Panc1 (cell line): ENCODE results near the gene UBR3. TPM values are rescaled to one million over a fixed set of nuclear protein-coding genes. Genes with fewer than 3 reads are reported as not detected.

ENCODE experiments used
- ATAC-seq: fragments of 200-7000 bp; cut with Tn5 transposase; 2 replicates; pipeline ENCODE4 v1.9.1; 2020; ENCODE audit warnings: mild to moderate bottlenecking, moderate library complexity
- Bru-seq: library from RNA; stranded (reverse); fragments of 400-500 nt; gene quantifications from one replicate; lab custom pipeline; 2021; lab: Mats Ljungman, UMichigan
- BruChase-seq, 2 experiments: library from RNA; stranded (reverse); fragments of 400-500 nt; gene quantifications; one replicate each; lab custom pipeline; 2021; lab: Mats Ljungman, UMichigan
- BruUV-seq: library from RNA; stranded (reverse); fragments of 400-500 nt; replicated peaks from 2 replicates; lab custom pipeline; 2021; lab: Mats Ljungman, UMichigan
- CTCF ChIA-PET: fragments of 300-600 bp; sonication (Branson Sonifier 250); formaldehyde crosslinking; loops from one replicate; lab custom pipeline; 2022; ENCODE audit warnings: antibody characterized with exemption; lab: Charles Lee
- POLR2A ChIA-PET: fragments of 300-600 bp; sonication (Branson Sonifier 250); formaldehyde crosslinking; loops from one replicate; lab custom pipeline; 2022; ENCODE audit warnings: antibody characterized with exemption; lab: Charles Lee
- DNase-seq: peaks from one replicate; pipeline ENCODE4 v3.0.0-alpha.2; 2010; ENCODE audit warnings: low read depth, low spot score
- H3K27ac ChIP-seq: 2 replicates; pipeline ENCODE4 v1.5.1; 2011; ENCODE audit warnings: mild to moderate bottlenecking, low read length, inconsistent platforms
- H3K27me3 ChIP-seq: fragments of 200-500 bp; sonication (Bioruptor generic); 2 replicates; pipeline ENCODE4 v1.6.0; 2014; ENCODE audit warnings: low read length, inconsistent platforms; ENCODE audit not compliant: control insufficient read depth, insufficient read depth
- H3K36me3 ChIP-seq: fragments of 200-500 bp; sonication (Bioruptor generic); 2 replicates; pipeline ENCODE4 v1.5.1; 2014; ENCODE audit warnings: inconsistent platforms, mild to moderate bottlenecking, low read length, moderate library complexity; ENCODE audit not compliant: control insufficient read depth, insufficient read depth
- H3K4me1 ChIP-seq: 2 replicates; pipeline ENCODE4 v1.5.1; 2011; ENCODE audit warnings: inconsistent platforms, mild to moderate bottlenecking, low read length, moderate library complexity; ENCODE audit not compliant: control insufficient read depth, insufficient read depth
- H3K4me3 ChIP-seq, 2 experiments: 2 replicates each; pipeline ENCODE4 v1.5.1; 2011 to 2012; ENCODE audit warnings: low read depth in 2 of 2, low read length in 2 of 2, mild to moderate bottlenecking in 2 of 2, inconsistent platforms in 1 of 2, moderate library complexity in 1 of 2
- H3K9me3 ChIP-seq: fragments of 200-500 bp; sonication (Bioruptor generic); 2 replicates; pipeline ENCODE4 v1.5.1; 2014; ENCODE audit warnings: low read depth, mild to moderate bottlenecking, inconsistent platforms, low read length, moderate library complexity; ENCODE audit not compliant: control insufficient read depth, insufficient read depth
- POLR2AphosphoS5 ChIP-seq: IDR thresholded peaks from 2 replicates; pipeline ENCODE4 v1.6.1; 2012; ENCODE audit warnings: mild to moderate bottlenecking, low read depth, low read length, moderate library complexity
- SIN3A ChIP-seq: IDR thresholded peaks from 2 replicates; pipeline ENCODE4 v1.6.1; 2012; ENCODE audit warnings: low read depth, mild to moderate bottlenecking, low read length, moderate library complexity, borderline replicate concordance; ENCODE audit not compliant: insufficient read depth
- TCF7L2 ChIP-seq: IDR thresholded peaks from 2 replicates; pipeline ENCODE4 v1.6.1; 2011; ENCODE audit warnings: mild to moderate bottlenecking, low read depth, low read length, inconsistent platforms
- in situ Hi-C: cut with HindIII; loops from 2 replicates; pipeline ENCODE4 v1.10.0; 2016; ENCODE audit warnings: low sequenced_read_pairs, low pct_unique_long_range_greater_than_20kb
- intact Hi-C: fragments of 100-400 bp; cut with micrococcal nuclease; formaldehyde crosslinking; loops from one replicate; pipeline ENCODE4 v1.10.0; 2022; ENCODE audit not compliant: unreplicated experiment
- long read RNA-seq: library from polyadenylated mRNA; unstranded; transcript quantifications from one replicate; pipeline ENCODE4 v2.0.0, GENCODE V29; 2021; ENCODE audit not compliant: unreplicated experiment
- polyA plus RNA-seq: library from polyadenylated mRNA; unstranded; fragments of >200 nt; gene quantifications from one replicate; pipeline ENCODE4 v1.2.1, GENCODE V29; 2012; ENCODE audit warnings: missing spikeins; ENCODE audit not compliant: insufficient read length
- total RNA-seq: library from RNA; stranded (reverse); gene quantifications from one replicate; pipeline ENCODE4 v1.2.1, GENCODE V29; 2021; ENCODE audit not compliant: unreplicated experiment
- TF ChIP-seq, protein P1 (sequence below): fragments of 450-650 bp; IDR thresholded peaks from 2 replicates; pipeline ENCODE4 v1.5.1; 2017; ENCODE audit warnings: mild to moderate bottlenecking
- TF ChIP-seq, protein P2 (sequence below), 2 experiments: IDR thresholded peaks; 2 replicates each; pipeline ENCODE4 v1.6.1; 2011 to 2012; ENCODE audit warnings: low read depth in 2 of 2, control low read depth in 1 of 2, low read length in 1 of 2, mild to moderate bottlenecking in 1 of 2, moderate library complexity in 1 of 2; ENCODE audit not compliant: insufficient read depth in 1 of 2

Gene UBR3, protein sequence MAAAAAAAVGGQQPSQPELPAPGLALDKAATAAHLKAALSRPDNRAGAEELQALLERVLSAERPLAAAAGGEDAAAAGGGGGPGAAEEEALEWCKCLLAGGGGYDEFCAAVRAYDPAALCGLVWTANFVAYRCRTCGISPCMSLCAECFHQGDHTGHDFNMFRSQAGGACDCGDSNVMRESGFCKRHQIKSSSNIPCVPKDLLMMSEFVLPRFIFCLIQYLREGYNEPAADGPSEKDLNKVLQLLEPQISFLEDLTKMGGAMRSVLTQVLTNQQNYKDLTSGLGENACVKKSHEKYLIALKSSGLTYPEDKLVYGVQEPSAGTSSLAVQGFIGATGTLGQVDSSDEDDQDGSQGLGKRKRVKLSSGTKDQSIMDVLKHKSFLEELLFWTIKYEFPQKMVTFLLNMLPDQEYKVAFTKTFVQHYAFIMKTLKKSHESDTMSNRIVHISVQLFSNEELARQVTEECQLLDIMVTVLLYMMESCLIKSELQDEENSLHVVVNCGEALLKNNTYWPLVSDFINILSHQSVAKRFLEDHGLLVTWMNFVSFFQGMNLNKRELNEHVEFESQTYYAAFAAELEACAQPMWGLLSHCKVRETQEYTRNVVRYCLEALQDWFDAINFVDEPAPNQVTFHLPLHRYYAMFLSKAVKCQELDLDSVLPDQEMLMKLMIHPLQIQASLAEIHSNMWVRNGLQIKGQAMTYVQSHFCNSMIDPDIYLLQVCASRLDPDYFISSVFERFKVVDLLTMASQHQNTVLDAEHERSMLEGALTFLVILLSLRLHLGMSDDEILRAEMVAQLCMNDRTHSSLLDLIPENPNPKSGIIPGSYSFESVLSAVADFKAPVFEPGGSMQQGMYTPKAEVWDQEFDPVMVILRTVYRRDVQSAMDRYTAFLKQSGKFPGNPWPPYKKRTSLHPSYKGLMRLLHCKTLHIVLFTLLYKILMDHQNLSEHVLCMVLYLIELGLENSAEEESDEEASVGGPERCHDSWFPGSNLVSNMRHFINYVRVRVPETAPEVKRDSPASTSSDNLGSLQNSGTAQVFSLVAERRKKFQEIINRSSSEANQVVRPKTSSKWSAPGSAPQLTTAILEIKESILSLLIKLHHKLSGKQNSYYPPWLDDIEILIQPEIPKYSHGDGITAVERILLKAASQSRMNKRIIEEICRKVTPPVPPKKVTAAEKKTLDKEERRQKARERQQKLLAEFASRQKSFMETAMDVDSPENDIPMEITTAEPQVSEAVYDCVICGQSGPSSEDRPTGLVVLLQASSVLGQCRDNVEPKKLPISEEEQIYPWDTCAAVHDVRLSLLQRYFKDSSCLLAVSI (N-terminal part only)
- 27.9 TPM for total RNA-seq
- polyA plus RNA-seq, result 6.3 TPM
- percentile 80 among the genes with signal in this experiment for Bru-seq, nascent RNA
- BruChase-seq, experiment 1, labeled RNA remaining after a 2-hour chase, result percentile 72 among the genes with signal in this experiment
- percentile 75 among the genes with signal in this experiment for BruChase-seq, experiment 2, labeled RNA remaining after a 6-hour chase
- long read RNA-seq, full-length matches to known transcripts, result 7 of 26 reads
- long read RNA-seq, partial matches to known transcripts, result 14 of 26 reads
- long read RNA-seq, other reads (novel, unspliced or antisense), result 5 of 26 reads

DNA sequence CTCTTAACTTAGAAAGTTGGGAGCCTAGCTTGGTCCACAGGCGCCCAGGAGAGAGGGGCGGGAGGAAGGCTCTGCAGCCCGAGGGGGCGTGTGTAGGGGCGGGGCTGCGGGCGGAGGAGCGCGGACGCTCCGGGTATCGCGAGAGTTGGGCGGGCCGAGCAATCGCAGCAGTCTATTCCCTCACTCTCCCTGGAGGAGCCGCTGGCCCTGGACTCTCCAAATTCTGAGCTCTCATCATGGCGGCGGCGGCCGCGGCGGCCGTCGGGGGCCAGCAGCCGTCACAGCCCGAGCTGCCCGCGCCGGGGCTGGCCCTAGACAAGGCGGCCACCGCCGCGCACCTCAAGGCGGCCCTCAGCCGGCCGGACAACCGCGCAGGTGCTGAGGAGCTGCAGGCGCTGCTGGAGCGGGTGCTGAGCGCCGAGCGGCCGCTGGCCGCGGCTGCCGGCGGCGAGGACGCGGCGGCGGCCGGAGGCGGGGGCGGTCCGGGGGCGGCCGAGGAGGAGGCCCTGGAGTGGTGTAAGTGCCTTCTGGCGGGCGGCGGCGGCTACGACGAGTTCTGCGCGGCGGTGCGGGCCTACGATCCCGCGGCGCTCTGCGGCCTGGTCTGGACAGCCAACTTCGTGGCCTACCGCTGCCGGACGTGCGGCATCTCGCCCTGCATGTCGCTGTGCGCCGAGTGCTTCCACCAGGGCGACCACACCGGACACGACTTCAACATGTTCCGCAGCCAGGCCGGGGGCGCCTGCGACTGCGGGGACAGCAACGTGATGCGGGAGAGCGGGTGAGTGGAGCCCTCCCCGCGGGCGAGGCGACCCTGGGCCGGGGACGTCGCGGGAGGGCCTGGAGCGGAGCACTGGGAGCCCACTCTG, at the start of gene UBR3:
TSS of gene UBR3 (plus strand) at position 183 of the 869 bp plus-strand sequence. CDS start at position 237, 54 bp downstream.
- BruUV-seq, result no TSS peak
- Histone ChIP-seq H3K36me3 (no peaks in the 10 kb centered on the region), H3K27me3 (no peaks in the 10 kb centered on the region), H3K4me3 (peak within 1 kb of the TSS; percentile 60 to 81), H3K27ac (peak within 1 kb of the TSS; percentile 26; the same call in 1 of the 2 replicates), H3K9me3 (no peaks in the 10 kb centered on the region), H3K4me1 (peaks cover 20% of the 10 kb centered on the region)
- peak; percentile 92 for ATAC-seq
- intact Hi-C loops (loop anchor here (5.0 kb wide), 2 partner anchors 50 to 100 kb away; no protein-coding TSS in a partner anchor), in situ Hi-C loops (no loop called here)
- 0 out of 2 replicates have a peak, but pooled peaks have one; percentile 60 for TF ChIP-seq SIN3A
- TF ChIP-seq POLR2AphosphoS5, result peak; percentile 75
- TF ChIP-seq, protein P1, sequence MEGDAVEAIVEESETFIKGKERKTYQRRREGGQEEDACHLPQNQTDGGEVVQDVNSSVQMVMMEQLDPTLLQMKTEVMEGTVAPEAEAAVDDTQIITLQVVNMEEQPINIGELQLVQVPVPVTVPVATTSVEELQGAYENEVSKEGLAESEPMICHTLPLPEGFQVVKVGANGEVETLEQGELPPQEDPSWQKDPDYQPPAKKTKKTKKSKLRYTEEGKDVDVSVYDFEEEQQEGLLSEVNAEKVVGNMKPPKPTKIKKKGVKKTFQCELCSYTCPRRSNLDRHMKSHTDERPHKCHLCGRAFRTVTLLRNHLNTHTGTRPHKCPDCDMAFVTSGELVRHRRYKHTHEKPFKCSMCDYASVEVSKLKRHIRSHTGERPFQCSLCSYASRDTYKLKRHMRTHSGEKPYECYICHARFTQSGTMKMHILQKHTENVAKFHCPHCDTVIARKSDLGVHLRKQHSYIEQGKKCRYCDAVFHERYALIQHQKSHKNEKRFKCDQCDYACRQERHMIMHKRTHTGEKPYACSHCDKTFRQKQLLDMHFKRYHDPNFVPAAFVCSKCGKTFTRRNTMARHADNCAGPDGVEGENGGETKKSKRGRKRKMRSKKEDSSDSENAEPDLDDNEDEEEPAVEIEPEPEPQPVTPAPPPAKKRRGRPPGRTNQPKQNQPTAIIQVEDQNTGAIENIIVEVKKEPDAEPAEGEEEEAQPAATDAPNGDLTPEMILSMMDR, result no peak; the same call in 1 of the 2 replicates
- no peak for TF ChIP-seq TCF7L2
- TF ChIP-seq, protein P2, sequence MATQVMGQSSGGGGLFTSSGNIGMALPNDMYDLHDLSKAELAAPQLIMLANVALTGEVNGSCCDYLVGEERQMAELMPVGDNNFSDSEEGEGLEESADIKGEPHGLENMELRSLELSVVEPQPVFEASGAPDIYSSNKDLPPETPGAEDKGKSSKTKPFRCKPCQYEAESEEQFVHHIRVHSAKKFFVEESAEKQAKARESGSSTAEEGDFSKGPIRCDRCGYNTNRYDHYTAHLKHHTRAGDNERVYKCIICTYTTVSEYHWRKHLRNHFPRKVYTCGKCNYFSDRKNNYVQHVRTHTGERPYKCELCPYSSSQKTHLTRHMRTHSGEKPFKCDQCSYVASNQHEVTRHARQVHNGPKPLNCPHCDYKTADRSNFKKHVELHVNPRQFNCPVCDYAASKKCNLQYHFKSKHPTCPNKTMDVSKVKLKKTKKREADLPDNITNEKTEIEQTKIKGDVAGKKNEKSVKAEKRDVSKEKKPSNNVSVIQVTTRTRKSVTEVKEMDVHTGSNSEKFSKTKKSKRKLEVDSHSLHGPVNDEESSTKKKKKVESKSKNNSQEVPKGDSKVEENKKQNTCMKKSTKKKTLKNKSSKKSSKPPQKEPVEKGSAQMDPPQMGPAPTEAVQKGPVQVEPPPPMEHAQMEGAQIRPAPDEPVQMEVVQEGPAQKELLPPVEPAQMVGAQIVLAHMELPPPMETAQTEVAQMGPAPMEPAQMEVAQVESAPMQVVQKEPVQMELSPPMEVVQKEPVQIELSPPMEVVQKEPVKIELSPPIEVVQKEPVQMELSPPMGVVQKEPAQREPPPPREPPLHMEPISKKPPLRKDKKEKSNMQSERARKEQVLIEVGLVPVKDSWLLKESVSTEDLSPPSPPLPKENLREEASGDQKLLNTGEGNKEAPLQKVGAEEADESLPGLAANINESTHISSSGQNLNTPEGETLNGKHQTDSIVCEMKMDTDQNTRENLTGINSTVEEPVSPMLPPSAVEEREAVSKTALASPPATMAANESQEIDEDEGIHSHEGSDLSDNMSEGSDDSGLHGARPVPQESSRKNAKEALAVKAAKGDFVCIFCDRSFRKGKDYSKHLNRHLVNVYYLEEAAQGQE (IDR thresholded peaks at IDR 0.05; ENCODE audit: insufficient read depth in 1 of 2, low read depth in 2 of 2, low read length in 1 of 2), result no peak
- CTCF ChIA-PET, result interaction anchor here (0.6 to 2.5 kb wide), 3 partner anchors 26 to 101 kb away, joined by 3 to 13 read pairs (median 9); no protein-coding TSS in a partner anchor
- DNase-seq, result peak; percentile 54
- POLR2A ChIA-PET, result interaction anchor here (0.6 to 0.7 kb wide), 3 partner anchors 48 to 320 kb away, joined by 3 to 10 read pairs (median 3); no protein-coding TSS in a partner anchor
